DMS79 treated with DMSO at 0.1 percent for 48 hours (cell line): ENCODE data around the gene CLCN1.
A peak's percentile ranks its signal among the peaks of the same experiment; 100 is the strongest.
"Not testable (repeated sequence)": the region's sequence is repeated elsewhere in the genome, so short reads cannot be mapped to it uniquely, and the experiment has no call there.

Experiments
- DNase-seq: peaks from one replicate; lab custom pipeline; 2025; lab: John Stamatoyannopoulos, UW

Gene CLCN1

DNA sequence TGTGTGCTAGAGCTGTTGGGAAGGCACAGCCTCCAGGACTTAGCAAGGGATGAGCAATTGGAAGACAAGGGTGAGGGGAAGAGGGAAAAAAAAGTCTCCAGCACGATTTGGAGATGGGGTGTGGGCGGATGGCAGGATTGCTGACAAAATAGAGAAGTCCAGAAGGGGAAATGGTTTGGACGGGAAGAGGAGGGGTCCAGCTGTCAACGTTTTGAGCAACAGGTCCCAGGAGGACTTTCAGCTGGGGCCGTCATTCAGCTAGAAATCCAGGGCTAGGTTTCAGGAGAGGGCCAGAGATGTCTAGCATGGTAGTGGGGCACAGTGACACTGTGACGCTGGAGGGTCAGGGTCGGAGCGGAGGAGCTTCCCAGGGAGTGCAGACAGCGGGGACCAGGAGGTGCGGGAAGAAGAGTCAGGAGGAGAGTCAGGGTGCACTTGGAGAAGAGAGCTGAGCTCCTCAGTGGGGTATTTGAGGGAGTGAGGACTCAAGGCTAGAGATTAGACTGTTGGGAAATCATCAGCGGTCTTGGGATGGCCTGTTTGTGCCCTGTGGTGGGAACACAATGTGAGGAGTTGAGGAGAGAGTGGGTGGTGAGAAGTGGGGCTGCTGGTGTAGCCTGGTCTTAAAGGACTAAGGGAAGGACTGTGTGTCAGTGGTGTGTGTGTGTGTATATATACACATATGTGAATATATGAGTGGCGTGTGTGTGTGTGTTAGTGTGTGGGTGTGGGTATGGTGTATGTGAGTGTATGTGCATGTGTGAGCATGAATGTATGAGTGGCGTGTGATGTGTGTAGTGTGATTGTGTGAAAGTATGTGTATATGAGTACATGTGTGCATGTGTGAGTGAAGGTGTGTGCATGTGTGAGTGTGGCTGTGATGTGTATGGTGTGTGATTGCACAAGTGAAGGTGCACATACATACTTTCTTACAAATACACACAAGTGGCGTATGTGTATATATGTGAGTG lies 69.0 kb downstream of the CLCN1 start:
- DNase-seq: no peak

DNA sequence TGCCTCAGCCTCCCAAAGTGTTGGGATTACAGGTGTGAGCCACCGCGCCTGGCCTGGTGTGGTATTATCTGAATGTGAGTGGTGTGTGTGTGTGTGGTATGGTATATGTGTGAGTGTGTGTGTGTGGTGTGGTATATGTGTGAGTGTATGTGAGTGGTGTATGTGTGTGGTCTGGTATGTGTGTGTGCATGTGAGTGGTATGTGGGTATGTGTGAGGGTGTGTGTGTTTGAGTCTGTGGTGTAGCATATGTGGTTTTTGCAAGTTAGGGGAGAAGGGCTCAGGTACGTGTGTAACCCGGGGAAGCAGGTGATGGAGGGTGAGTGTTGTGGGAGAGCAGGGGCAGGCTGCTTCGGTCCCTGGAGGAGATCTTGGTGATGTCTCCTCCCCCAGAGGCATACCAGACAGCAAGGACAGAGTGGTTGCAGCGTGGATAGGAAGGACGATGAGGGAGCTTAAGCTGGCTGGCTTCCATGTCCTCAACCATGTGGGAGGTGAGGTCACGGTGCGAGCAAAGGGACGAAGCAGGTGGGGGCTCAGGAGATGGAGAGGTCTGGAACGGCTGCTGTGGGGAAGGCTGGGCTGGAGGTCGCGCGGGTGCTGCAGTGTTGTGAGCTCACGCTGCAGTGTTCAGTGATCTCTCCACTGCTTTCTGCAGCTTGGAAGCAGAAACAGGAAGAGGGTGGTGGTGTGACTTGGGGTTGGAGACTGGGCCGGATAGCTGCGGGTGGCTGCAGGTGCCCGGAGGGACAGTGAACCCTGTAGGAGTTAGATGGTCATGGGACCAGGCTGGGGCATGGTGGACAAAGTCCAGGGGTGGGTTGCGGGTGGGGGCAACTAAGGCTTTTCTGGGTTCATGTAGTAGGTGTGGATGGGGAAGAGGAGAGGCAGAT lies 70.2 kb downstream of the CLCN1 start:
- peak; percentile 48 for DNase-seq

DNA sequence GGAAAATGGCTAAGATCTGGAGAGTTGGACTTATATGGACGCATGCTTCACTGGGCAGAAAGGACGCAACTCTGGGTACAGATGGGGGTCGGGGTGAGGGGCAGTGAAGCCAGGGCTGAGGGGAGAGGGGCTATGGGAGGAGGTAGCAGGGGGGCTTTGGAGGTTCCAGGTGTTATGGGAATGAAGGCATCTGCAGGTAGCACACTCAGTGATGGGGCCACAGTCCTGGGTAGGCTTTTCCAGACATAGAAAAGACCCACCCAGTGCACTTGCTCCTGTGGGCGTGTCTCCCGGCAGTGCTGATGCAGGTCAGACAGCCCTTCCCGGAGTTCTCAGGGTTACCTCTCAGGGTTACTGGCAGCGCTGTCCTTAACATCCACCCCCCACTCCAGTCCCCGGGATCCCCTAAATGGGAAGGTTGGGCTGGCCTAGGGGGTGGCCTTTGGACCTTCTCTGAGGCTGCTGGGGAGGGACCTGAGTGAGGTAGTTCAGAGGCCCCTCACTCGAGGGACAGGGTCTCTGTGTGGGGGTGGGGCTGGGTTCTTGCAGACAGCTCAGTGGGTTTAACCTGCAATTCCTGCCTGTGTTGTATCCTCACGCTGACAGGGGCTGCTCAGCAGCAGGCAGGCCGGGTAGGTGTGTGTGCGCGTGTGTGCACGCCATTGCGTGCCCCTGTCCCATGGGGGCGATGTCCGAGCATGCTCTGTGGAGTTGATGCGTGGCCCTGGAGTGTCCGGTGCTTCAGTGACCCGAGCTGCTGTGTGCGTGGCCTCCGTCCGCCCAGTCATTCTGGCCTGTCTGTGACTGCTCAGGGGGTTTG lies 71.5 kb downstream of the CLCN1 start:
- no peak for DNase-seq

DNA sequence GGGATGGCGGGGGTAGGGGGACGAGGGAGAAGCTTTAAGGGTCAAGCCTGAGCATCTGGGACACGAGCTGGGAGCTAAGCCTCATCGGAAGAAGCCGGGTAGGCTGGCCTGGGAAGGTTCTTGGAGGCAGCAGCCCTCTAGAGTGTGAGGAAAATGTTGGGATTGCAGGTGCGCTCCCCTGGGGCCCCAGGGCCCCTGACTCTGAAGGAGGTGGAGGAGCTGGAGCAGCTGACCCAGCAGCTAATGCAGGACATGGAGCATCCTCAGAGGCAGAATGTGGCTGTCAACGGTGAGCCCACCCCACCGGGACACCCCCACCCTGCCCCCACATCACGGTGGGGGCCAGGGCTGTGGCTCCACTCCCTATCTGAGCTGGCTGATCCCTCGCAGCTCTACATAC lies 72.1 kb downstream of the CLCN1 start:
- DNase-seq: no peak

DNA sequence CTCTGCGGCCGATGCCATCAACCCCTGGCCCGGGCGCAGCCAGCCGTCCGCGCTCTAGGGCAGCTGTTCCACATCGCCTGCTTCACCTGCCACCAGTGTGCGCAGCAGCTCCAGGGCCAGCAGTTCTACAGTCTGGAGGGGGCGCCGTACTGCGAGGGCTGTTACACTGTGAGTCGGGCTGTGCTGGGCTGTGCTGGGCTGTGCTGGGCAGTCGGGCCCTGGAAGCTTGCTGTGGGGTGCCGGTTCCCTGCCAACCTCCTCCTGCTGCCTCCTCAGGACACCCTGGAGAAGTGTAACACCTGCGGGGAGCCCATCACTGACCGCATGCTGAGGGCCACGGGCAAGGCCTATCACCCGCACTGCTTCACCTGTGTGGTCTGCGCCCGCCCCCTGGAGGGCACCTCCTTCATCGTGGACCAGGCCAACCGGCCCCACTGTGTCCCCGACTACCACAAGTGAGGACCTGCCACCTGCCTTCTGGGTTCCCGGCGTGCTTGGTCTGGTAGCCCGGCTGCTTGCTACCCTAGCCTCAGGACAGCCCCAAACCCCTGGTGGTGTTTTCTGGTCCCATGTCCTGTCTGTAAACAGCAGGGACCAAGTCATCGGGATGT lies 72.7 kb downstream of the CLCN1 start:
- no peak for DNase-seq

DNA sequence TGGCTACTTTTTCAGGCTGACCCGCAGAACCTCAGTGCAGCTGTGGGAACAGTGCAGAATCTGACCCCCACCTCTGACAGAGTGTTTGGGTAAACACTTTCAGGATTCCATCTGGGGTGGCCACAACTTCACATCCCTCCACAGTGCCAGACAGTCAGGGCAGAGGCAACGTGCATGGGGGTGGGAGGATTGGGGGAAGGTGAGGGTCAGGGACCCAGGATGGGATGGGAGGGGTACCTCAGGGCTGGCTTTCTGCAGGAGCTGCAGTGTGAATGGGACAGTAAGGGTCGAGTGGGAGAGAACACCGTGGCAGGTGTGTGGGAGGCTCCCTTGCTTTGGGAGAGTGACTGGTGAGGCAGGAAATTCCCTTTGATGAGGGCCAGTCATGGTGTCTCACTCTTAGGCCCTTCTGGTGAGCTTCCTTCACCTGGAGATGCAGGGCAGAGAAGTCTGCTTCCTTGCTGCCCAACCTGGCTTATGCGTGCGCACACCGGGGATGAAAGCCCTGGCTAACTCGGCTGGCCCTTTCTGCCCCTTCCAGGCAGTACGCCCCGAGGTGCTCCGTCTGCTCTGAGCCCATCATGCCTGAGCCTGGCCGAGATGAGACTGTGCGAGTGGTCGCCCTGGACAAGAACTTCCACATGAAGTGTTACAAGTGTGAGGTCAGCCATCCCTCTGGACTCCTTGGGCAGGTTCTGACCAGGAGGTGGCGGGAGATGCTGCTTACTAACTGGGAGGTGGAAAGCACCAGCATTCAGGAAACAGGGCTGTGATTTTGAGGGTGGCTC lies 73.6 kb downstream of the CLCN1 start:
- DNase-seq: no peak

DNA sequence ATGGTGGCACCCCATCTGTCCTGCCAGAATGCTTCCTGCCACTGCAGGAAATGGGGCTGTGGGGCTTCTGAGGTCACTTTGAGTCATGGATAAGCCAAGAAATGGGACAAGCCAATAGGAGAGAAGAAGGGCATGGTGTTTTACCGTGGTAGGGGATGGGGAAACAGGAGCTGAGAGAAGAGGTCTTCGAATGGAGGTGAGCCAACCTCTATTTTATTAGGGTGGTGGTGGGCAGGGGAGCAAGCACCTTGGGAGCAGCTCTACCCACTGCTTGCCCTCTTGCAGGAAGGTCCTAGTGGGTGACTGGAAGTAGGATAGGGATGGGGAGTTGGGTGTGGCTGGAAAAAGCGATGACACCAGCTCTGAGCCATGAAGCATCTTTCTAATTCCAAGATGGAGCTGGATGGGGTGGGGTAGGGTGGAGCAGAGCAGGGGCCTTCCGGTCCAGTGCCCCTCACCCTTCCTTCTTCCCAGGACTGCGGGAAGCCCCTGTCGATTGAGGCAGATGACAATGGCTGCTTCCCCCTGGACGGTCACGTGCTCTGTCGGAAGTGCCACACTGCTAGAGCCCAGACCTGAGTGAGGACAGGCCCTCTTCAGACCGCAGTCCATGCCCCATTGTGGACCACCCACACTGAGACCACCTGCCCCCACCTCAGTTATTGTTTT lies 74.3 kb downstream of the CLCN1 start:
- no peak for DNase-seq

DNA sequence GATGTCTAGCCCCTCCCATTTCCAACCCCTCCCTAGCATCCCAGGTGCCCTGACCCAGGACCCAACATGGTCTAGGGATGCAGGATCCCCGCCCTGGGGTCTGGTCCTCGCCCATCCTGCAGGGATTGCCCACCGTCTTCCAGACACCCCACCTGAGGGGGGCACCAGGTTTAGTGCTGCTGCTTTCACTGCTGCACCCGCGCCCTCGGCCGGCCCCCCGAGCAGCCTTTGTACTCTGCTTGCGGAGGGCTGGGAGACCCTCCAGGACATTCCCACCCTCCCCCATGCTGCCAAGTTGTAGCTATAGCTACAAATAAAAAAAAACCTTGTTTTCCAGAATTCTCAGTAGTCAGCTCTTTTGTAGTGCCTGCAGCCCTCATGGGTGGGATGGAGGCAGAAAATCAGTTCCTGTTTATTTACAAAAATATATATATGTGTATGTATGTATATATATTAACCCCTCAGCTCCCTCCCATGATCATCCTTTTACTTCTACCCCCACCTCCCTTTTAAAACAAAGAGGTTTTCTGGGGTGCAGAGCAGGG lies 74.9 kb downstream of the CLCN1 start:
- no peak for DNase-seq

DNA sequence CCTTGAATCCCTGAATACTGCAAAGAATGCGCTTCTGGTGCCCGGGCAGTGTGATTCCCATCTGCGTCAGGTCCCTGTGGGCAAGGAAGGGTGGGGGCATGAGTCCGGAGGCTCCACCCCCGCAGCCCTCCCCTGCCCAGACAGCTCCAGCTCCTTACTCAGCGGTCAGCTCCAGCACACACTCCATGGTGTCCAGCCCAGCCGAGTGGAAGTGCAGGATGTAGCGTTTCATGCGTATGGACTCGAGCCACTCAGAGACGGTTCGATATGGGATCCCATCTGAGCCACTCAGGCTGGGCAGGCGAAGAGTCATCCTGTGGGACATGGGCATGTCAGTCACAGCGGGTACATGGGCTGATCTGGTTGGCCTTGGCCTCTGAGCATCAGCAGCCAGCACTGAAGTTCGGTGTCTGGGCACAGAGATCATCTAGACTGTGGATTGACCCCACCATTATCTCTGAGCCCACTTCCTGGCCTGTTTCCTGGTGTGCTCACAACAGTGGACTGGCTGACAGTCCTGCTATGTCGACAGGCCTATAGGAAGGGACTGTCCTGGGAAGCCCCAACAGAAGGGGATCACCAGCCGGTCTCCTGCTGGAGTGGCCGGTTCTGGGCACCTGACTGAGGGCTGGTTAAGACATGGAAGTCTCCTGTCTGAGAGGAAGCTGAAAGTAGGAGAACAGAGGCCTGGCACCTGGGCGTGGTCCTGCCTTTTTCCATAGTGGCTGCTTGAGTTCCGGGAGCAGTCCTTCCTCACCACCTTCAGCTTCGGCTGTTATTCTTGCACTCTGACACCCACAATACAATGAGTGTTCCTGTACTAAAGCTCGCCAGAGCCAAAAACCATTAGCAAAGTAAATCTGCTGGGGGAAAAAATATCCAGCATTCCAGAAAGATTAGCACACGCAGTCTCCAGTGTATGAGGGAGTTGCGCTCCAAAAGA lies 75.8 kb downstream of the CLCN1 start:
- no peak for DNase-seq

DNA sequence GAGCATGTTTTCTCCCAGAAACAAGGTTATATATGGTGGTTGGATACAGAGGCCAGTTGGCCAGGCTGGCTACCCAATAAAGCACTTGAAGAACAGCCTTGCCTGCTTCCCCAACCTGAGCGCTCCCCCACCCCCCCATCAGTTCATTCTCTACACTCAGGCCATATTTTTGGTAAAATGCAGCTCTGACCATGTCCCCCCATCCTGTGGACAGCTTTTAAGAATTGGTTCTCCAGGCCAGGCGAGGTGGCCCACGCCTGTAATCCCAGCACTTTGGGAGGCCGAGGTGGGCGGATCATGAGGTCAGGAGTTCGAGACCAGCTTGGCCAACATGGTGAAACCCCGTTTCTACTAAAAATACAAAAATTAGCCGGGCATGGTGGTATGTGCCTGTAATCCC lies 76.5 kb downstream of the CLCN1 start:
- not testable (repeated sequence) for DNase-seq

DNA sequence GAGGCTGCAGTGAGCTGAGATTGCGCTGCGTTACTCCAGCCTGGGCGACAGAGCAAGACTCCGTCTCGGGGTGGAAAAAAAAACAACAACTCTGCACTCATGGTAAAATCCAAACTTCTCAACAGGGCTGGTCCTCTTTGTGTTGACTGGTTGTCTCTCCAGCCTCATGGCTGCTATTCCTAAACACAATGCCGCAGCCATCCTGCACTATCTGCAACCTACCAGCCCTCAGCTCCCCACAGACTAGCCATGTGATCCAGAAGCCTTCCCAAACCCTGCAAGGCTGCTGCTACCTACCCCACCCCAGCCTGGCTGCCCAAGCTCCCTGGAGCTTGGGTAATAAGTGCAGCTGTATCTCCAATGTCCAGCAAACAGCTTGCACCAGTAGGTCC lies 77.0 kb downstream of the CLCN1 start:
- no peak for DNase-seq

DNA sequence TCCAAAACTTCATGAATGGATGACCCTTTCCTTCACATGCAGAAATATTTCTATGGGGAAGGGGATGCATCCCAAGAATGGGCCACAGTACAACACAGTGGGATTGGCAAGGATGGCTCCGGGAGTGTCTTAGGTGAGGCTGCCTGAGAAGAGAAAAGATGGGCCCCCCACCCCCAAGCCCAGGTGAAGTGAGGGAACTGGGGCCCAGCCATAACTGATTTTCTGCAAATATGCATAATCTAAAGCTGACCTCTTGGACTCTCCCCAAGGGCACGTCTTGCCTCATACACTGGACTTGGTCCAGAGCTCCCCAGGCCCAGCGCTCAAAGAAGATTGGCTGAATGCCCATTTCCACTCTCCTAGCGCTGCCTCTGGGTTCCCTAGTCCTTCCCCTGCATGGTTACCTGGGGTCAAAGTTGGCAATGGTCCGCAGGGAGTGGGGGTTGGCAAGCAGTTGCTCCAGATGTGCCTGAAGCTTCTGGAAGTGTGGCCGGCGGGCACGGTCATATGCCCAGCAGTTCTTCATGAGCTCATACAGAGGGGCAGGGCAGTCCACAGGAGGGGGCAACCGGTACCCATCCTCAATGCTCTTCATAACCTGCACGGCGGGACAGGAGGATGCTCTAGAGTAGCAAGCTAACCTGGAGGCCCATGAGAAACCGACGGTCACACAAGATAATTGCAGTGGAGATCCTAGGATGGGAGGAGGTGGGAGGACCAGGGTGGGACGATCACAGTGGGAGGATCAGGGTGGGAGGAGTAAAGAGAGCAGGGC lies 77.5 kb downstream of the CLCN1 start:
- no peak for DNase-seq

DNA sequence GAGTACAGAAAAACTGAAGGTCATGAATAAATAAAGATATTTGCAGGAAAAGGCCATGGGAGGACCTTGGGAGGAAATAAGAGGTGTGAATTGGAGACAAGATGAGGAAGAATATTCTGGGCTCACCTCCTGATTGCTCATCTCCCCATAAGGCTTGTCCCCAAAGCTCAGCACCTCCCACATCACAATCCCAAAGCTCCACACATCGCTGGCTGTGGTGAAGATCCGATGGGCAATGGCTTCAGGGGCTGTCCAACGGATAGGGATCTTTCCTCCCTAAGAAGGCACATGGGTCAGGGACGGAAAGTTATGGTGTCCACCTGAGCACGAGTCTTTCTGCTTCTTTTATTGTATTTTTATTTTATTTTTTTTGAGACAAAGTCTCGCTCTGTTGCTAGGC lies 78.2 kb downstream of the CLCN1 start:
- no peak for DNase-seq

DNA sequence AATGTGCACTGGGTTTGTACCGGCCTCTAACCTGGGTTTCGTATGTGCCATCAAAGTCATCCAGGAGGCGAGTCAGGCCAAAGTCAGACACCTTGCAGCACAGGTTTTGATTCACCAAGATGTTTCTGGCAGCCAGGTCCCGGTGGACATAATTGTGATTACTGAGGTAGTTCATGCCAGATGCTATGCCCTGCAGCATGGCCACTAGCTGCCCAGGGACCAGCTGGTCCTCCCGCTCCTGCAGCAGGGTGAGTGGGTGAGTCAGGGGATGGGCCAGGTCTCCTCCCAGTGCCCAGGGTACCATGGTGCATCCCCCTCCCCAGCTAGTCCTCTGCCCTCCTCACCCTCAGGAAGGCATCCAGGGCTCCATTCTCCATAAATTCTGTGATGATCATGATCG lies 78.9 kb downstream of the CLCN1 start:
- no peak for DNase-seq

DNA sequence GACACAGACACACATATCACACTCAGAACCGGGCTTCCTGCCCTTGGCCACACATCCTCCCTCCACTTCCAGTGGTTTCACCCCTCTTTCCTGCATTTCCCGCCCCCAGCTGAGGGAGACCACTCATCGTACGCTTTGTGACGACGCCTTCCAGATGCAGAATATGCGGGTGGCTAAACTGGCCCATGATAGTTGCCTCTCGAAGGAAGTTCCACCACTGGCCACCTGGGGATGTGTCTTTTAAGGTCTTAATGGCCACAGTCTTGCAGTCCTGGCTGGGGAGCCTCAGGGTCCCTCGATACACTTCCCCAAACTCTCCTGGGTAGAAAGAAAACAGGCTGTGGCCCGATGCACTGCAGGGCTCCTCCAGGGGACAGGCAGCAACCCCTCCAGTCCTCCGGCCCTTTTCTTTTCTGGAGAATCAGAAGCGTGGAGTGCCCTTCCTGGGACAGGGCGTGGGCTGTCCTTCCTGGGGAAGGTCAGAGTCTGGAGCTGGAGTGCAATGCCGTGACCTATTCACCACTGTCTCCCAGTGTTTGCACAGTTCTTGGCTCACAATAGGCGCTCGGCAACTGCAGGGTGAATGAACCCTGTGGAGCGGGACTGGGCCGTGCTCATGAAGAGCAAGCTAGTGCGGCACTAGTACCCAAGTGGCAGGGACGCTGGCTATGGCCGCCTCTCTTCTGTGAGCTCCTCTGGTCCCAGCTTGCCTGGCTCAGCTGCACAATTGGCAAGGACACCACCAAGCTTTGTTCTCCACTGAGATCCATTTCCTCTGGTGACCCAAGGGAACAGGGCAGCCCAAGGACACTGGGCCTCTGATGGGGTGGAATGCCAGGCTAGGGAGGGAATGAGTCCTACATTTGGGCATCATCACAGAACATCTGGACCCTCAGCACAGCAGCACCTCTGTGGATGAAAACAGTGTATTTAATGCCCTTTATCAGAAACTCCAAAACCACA lies 79.6 kb downstream of the CLCN1 start:
- DNase-seq: no peak

DNA sequence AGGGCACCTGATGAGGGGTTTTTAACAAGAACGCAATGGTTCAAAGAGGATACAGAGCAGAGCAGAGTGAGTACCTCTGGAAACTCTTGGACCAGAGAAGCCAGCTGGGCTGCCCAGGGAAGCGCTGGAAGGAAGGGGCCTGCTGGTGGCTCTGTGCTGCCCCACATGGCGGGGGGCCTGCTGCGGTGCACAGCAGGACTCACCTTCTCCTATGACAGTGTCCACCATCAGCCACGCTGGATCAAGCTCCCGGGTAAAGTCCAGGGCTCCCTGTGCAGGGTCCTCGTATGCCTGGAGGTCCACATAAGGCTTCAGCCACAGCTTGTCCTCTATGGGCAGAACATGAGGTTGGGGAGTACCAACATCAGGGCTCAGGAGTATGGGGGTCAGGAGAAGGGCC lies 80.3 kb downstream of the CLCN1 start:
- no peak for DNase-seq
